H1 (cell line): Measurements from ENCODE around the gene AQP4. TPM values are rescaled to one million over a fixed set of nuclear protein-coding genes. Genes with fewer than 3 reads are reported as not detected.

Experiments
- TBP ChIP-seq: IDR thresholded peaks from 2 replicates; pipeline ENCODE4 v1.6.1; 2011; ENCODE audit warnings: low read depth, low read length, improper control_type of control experiment
- USF2 ChIP-seq: IDR thresholded peaks from 2 replicates; pipeline ENCODE4 v1.6.1; 2011; ENCODE audit warnings: low read length, improper control_type of control experiment
- polyA plus RNA-seq, 7 experiments: library from polyadenylated mRNA; depleted of rRNA in 3 of 7; stranded (reverse) in 5 of 7; unstranded in 2 of 7; fragments of >200 nt in 5 of 7; fragments of 200-250 nt in 2 of 7; gene quantifications; 1 replicate in 5 of 7; 2 replicates in 1 of 7; 4 replicates in 1 of 7; pipeline versions ENCODE4 v1.2.1 to v1.2.3, GENCODE V29; 2011 to 2013; ENCODE audit warnings: missing spikeins in 2 of 7, mixed read lengths in 2 of 7
- total RNA-seq: library from RNA; stranded (reverse); fragmentation: NEBNext Ultra II Directional; extraction: Animal tissue kit (Norgen Biotek cat#: 25700); gene quantifications from 2 replicates; pipeline ENCODE4 v1.2.1, GENCODE V29; 2021
- TF ChIP-seq, protein P1 (sequence below), 3 experiments: IDR thresholded peaks; 1 replicate in 2 of 3; 2 replicates in 1 of 3; pipeline versions ENCODE4 v1.5.1 to v1.6.1; 2011; ENCODE audit warnings: low read length in 3 of 3, mild to moderate bottlenecking in 3 of 3, inconsistent platforms in 2 of 3, low read depth in 1 of 3, moderate library complexity in 1 of 3; ENCODE audit not compliant: insufficient read depth in 1 of 3; ENCODE audit errors: control extremely low read depth in 1 of 3

AQP4 gene
- total and polyA plus RNA-seq, 2 of the 8 experiments (the other 6 are each of a cell fraction or from before 2014, with no cell fraction given), result 2.2 to 2.8 TPM

- TF ChIP-seq, protein P1, sequence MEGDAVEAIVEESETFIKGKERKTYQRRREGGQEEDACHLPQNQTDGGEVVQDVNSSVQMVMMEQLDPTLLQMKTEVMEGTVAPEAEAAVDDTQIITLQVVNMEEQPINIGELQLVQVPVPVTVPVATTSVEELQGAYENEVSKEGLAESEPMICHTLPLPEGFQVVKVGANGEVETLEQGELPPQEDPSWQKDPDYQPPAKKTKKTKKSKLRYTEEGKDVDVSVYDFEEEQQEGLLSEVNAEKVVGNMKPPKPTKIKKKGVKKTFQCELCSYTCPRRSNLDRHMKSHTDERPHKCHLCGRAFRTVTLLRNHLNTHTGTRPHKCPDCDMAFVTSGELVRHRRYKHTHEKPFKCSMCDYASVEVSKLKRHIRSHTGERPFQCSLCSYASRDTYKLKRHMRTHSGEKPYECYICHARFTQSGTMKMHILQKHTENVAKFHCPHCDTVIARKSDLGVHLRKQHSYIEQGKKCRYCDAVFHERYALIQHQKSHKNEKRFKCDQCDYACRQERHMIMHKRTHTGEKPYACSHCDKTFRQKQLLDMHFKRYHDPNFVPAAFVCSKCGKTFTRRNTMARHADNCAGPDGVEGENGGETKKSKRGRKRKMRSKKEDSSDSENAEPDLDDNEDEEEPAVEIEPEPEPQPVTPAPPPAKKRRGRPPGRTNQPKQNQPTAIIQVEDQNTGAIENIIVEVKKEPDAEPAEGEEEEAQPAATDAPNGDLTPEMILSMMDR (IDR thresholded peaks at IDR 0.05; ENCODE audit: control extremely low read depth in 1 of 3, insufficient read depth in 1 of 3, low read depth in 1 of 3, low read length in 3 of 3), result peak in 2 of 3 experiments; percentile 35 to 36; a peak in 2 of 4 replicates
- TF ChIP-seq USF2 (no peak), TBP (no peak)
These were observed 61.9 kb downstream of the AQP4 start (continued) for GRCh38 chr18:26803643-26804042.
